ENCODE data around the gene VWA5B2. TPM values are rescaled to one million over a fixed set of nuclear protein-coding genes. Genes with fewer than 3 reads are reported as not detected.

Gene VWA5B2
- total RNA-seq, 1 experiment from 2014 or later, result 10.6 TPM

DNA sequence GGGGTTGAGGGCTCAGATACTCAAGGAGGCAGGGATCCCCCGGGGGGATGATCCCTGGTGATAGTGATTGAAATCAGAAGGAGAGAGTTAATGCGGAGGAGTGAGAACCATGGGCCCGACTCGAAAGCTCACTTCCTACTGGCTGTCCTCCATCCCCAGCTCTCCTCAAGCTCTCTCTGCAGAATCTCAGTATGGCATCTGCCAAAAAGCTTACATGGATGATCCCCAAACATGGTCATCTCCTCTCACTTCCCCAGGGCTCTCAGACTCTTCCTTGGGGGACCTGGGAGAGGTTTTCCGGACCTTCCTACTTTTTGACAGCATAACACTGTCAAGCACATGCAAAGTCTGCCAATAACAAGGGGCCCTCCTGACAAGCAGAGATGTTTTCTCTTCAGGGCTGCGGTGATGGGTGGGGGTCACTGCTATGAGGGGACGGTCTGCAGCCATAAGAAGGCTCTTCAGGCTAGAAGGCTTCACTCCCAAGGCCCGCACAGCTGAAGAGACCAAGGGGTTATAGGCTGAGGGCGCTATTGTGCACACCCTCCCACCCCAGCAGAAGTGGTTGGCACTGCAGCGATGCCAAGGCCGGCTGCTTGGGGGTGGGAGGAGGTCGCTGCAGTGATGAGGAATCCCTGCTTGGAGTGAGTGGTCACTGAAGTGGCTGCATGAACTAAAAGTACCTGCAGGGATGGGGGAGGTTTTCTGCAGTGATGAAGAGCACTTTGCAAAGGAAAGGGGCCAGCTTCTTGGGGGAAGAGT, 828 bp upstream of the VWA5B2 start:
- H3K36me3 ChIP-seq (ENCODE audit: control insufficient read depth in 1 of 2, insufficient read depth in 2 of 2, low read length in 2 of 2), result no peaks in the 10 kb centered on the region
- H2AFZ ChIP-seq (ENCODE audit: low read depth, low read length, poor library complexity, severe bottlenecking), result no peak overlapping the region
- no peaks in the 10 kb centered on the region for H4K20me1 ChIP-seq (ENCODE audit: insufficient read depth)
- H3K4me1 ChIP-seq (ENCODE audit: control insufficient read depth in 1 of 2, insufficient read depth in 2 of 2, low read length in 2 of 2), result peaks cover 0 to 18% of the 10 kb centered on the region in 2 experiments; a peak in 3 of 4 replicates
- BruUV-seq (replicated peaks), result no TSS peak
- POLR2A ChIA-PET, result interaction anchor here (1.3 to 1.4 kb wide), 2 partner anchors 18 to 54 kb away, joined by 3 read pairs; partner anchors contain the start of gene AP2M1
- no peaks in the 10 kb centered on the region for H3K9me3 ChIP-seq (ENCODE audit: control insufficient read depth in 1 of 2, insufficient read depth in 1 of 2, low read depth in 1 of 2, low read length in 2 of 2)
- no peak for DNase-seq (ENCODE audit: low read depth, low spot score)
- intact Hi-C loops (cut with micrococcal nuclease), result no loop called here
- H3K27me3 ChIP-seq (ENCODE audit: insufficient read depth, low read length), result no peaks in the 10 kb centered on the region
- no peak overlapping the region for H3K9ac ChIP-seq (ENCODE audit: low read length)
- H3K79me2 ChIP-seq (ENCODE audit: insufficient read depth, low read length), result no peaks in the 10 kb centered on the region
- TF ChIP-seq EZH2phosphoT487 (IDR thresholded peaks at IDR 0.05; ENCODE audit: borderline replicate concordance), result no peak
- RAD21 ChIA-PET (ENCODE audit: low non-redundant PET in 1 of 2, low total read pairs in 2 of 2, uncharacterized antibody in 2 of 2, unreplicated experiment in 2 of 2), result interaction anchor here (0.5 kb wide), 2 partner anchors 31 to 60 kb away, joined by 3 to 8 read pairs; no protein-coding TSS in a partner anchor
- CTCF ChIA-PET, result interaction anchor here (1.0 to 2.7 kb wide), 10 partner anchors 9 to 70 kb away, joined by 3 to 12 read pairs (median 6); partner anchors contain the start of gene ABCF3
- peak overlapping the region; percentile 38 to 73 for H3K4me3 ChIP-seq (replicated peaks in 1 of 2; ENCODE audit: low read depth in 1 of 2, low read length in 2 of 2)
- H3K4me2 ChIP-seq (ENCODE audit: low read length), result peak overlapping the region; percentile 97
- no peaks in the 10 kb centered on the region for H3K9me2 ChIP-seq (ENCODE audit: insufficient read depth)
- ATAC-seq, result no peak
- H3K27ac ChIP-seq (ENCODE audit: low read depth, low read length), result no peak overlapping the region

DNA sequence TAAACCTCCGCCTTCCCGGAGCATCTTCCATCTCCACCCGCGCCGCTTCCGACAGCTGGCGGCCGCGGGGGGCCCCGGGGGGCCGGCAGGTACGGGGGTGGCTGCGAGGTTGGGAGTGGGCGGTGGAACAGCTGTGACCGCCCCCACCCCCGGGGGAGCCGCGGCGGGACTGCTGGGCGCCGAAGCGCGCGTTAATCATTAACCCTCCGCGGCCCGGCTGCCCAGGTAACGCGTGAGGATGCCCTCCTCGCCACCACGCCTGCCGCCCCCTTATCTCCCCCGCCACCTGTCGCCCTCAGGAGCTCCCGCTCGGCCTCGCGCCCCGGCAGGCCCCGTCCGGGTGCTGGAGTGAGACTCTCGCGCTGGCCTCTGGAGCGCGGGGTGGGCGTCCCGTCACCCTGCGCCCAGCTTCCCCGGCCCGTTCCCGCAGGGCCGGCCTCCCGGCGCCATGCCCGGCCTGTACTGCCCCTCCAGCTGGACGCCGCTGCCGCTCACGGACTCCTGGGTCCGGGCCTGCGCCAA, 757 bp downstream of the VWA5B2 start:
- H3K9ac ChIP-seq (ENCODE audit: low read length), result peak overlapping the region; percentile 61
- BruUV-seq (replicated peaks), result no TSS peak
- RAD21 ChIA-PET (ENCODE audit: low non-redundant PET in 1 of 2, low total read pairs in 2 of 2, uncharacterized antibody in 2 of 2, unreplicated experiment in 2 of 2), result no interaction called here
- DNase-seq (ENCODE audit: low read depth, low spot score) (no peak), ATAC-seq (no peak)
- intact Hi-C loops (cut with micrococcal nuclease), result no loop called here
- peak overlapping the region; percentile 97 for H3K4me2 ChIP-seq (ENCODE audit: low read length)
- no peak overlapping the region for H2AFZ ChIP-seq (ENCODE audit: low read depth, low read length, poor library complexity, severe bottlenecking)
- peak overlapping the region; percentile 73 to 77 for H3K4me3 ChIP-seq (replicated peaks in 1 of 2; ENCODE audit: low read depth in 1 of 2, low read length in 2 of 2)
- peak; percentile 51 for TF ChIP-seq EGR1 (IDR thresholded peaks at IDR 0.05; ENCODE audit: low read depth)
- no peak for TF ChIP-seq FOSL1 (IDR thresholded peaks at IDR 0.05; ENCODE audit: low read depth)
- peak overlapping the region; percentile 12; the same call in 1 of the 2 replicates for H3K27ac ChIP-seq (ENCODE audit: low read depth, low read length)
- no peaks in the 10 kb centered on the region for H3K9me3 ChIP-seq (ENCODE audit: control insufficient read depth in 1 of 2, insufficient read depth in 1 of 2, low read depth in 1 of 2, low read length in 2 of 2)
- CTCF ChIA-PET, result interaction anchor here (0.8 kb wide), 1 partner anchor 56 kb away, joined by 3 read pairs; no protein-coding TSS in a partner anchor
- no peaks in the 10 kb centered on the region for H3K36me3 ChIP-seq (ENCODE audit: control insufficient read depth in 1 of 2, insufficient read depth in 2 of 2, low read length in 2 of 2)
- H4K20me1 ChIP-seq (ENCODE audit: insufficient read depth), result no peaks in the 10 kb centered on the region
- POLR2A ChIA-PET, result interaction anchor here (1.2 kb wide), 1 partner anchor 59 kb away, joined by 3 read pairs; no protein-coding TSS in a partner anchor
- H3K27me3 ChIP-seq (ENCODE audit: insufficient read depth, low read length), result no peaks in the 10 kb centered on the region
- peaks cover 12 to 34% of the 10 kb centered on the region in 2 experiments for H3K4me1 ChIP-seq (ENCODE audit: control insufficient read depth in 1 of 2, insufficient read depth in 2 of 2, low read length in 2 of 2)
- H3K9me2 ChIP-seq (ENCODE audit: insufficient read depth), result no peaks in the 10 kb centered on the region
- H3K79me2 ChIP-seq (ENCODE audit: insufficient read depth, low read length), result no peaks in the 10 kb centered on the region
